Activated B cell treated with CpG ODN at 0.5 μM for 24 hours (primary cell): Measurements from ENCODE around the gene HSP90AA1. TPM values are rescaled to one million over a fixed set of nuclear protein-coding genes. Genes with fewer than 3 reads are reported as not detected.
"Not testable (repeated sequence)": the region's sequence is repeated elsewhere in the genome, so short reads cannot be mapped to it uniquely, and the experiment has no call there.

Experiments used
- ATAC-seq: fragments of 200-7000 bp; cut with Tn5 transposase; one replicate; pipeline ENCODE4 v1.10.0; 2021; ENCODE audit warnings: low read depth, mild to moderate bottlenecking, moderate library complexity
- CTCF ChIA-PET: fragments of 350-600 bp; sonication (Branson Sonifier 250); formaldehyde crosslinking; loops from one replicate; lab custom pipeline; 2021; ENCODE audit warnings: antibody characterized with exemption; lab: Charles Lee
- POLR2A ChIA-PET: fragments of 350-600 bp; sonication (Branson Sonifier 250); formaldehyde crosslinking; loops from one replicate; lab custom pipeline; 2021; ENCODE audit warnings: antibody characterized with exemption; lab: Charles Lee
- DNase-seq: peaks from one replicate; pipeline ENCODE4 v3.0.0; 2022
- H3K27ac Mint-ChIP-seq: one replicate; pipeline ENCODE4 v1.8.0; 2020; ENCODE audit warnings: mixed read lengths
- H3K27me3 Mint-ChIP-seq: one replicate; pipeline ENCODE4 v1.8.0; 2021; ENCODE audit warnings: mixed read lengths
- H3K36me3 Mint-ChIP-seq: one replicate; pipeline ENCODE4 v1.8.0; 2021; ENCODE audit warnings: low read depth, mixed read lengths
- H3K4me1 Mint-ChIP-seq: one replicate; pipeline ENCODE4 v1.8.0; 2021; ENCODE audit warnings: mixed read lengths
- H3K4me3 Mint-ChIP-seq: one replicate; pipeline ENCODE4 v1.8.0; 2020; ENCODE audit warnings: mild to moderate bottlenecking, mixed read lengths
- H3K9me3 Mint-ChIP-seq: one replicate; pipeline ENCODE4 v1.8.0; 2020; ENCODE audit warnings: mixed read lengths
- CTCF ChIP-seq: fragments of 200-600 bp; IDR thresholded peaks from one replicate; pipeline ENCODE4 v1.8.0; 2022; ENCODE audit warnings: antibody characterized with exemption, mild to moderate bottlenecking
- intact Hi-C: fragments of 100-400 bp; cut with micrococcal nuclease; formaldehyde crosslinking; loops from one replicate; pipeline ENCODE4 v1.15.1; 2024
- total RNA-seq: library from RNA; stranded (reverse); gene quantifications from 2 replicates; pipeline ENCODE4 v1.2.3, GENCODE V29; 2022

The HSP90AA1 gene
- total RNA-seq, 1 donor from 2014 or later, result 435 TPM

DNA sequence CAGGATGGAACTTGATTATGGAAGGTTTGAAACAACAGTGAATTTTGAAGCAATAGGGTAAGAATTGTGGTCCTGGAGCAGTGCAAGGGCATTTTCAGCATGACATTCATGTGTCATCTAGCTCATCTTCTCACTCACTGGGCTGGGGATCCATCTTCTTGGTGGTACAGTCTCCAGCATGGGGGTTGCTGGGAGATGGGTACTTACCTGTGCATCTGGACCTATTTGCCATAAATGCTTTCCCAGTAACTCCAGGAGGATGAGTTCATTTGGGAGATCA is 7.2 kb downstream of the HSP90AA1 start:
- ChIA-PET CTCF (no interaction called here), POLR2A (no interaction called here)

GRCh38 chr14:102078831-102079699 is 7.8 kb downstream of the HSP90AA1 start:
- TF ChIP-seq CTCF, result no peak
- ATAC-seq, result no peak
- intact Hi-C loops, result no loop called here
- Mint-ChIP-seq H3K36me3 (peaks cover 66% of the 10 kb centered on the region), H3K4me3 (no peak overlapping the region), H3K27ac (no peak overlapping the region), H3K4me1 (peaks cover 22% of the 10 kb centered on the region), H3K9me3 (no peaks in the 10 kb centered on the region), H3K27me3 (no peaks in the 10 kb centered on the region)
- DNase-seq, result no peak
- POLR2A ChIA-PET, result no interaction called here
- CTCF ChIA-PET, result interaction anchor here (1.0 kb wide), 1 partner anchor 9 kb away, joined by 3 read pairs; no protein-coding TSS in a partner anchor

More for the DNA sequence above, 7.2 kb downstream of the HSP90AA1 start:
- intact Hi-C loops, result no loop called here
- TF ChIP-seq CTCF, result no peak
- no peak overlapping the region for H3K4me3 Mint-ChIP-seq
- no peak overlapping the region for H3K27ac Mint-ChIP-seq
- ATAC-seq, result no peak
- H3K36me3 Mint-ChIP-seq, result peaks cover 72% of the 10 kb centered on the region
- H3K27me3 Mint-ChIP-seq, result no peaks in the 10 kb centered on the region
- peaks cover 27% of the 10 kb centered on the region for H3K4me1 Mint-ChIP-seq
- DNase-seq, result no peak
- H3K9me3 Mint-ChIP-seq, result no peaks in the 10 kb centered on the region

GRCh38 chr14:102078361-102078791 is 8.5 kb downstream of the HSP90AA1 start:
- peaks cover 15% of the 10 kb centered on the region for H3K4me1 Mint-ChIP-seq
- H3K4me3 Mint-ChIP-seq, H3K27ac Mint-ChIP-seq, H3K9me3 Mint-ChIP-seq, intact Hi-C loops, H3K27me3 Mint-ChIP-seq, POLR2A ChIA-PET, DNase-seq, ATAC-seq: not testable (repeated sequence)
- CTCF ChIA-PET, result interaction anchor here (1.0 kb wide), 1 partner anchor 10 kb away, joined by 3 read pairs; no protein-coding TSS in a partner anchor
- peaks cover 59% of the 10 kb centered on the region for H3K36me3 Mint-ChIP-seq

GRCh38 chr14:102077382-102077709 is 9.5 kb downstream of the HSP90AA1 start:
- no peaks in the 10 kb centered on the region for H3K27me3 Mint-ChIP-seq
- no peak for DNase-seq
- ChIA-PET CTCF (interaction anchor here (0.6 kb wide), 1 partner anchor 19 kb away, joined by 5 read pairs; no protein-coding TSS in a partner anchor), POLR2A (interaction anchor here (0.6 to 0.7 kb wide), 2 partner anchors 158 to 239 kb away, joined by 4 read pairs; no protein-coding TSS in a partner anchor)
- no peak overlapping the region for H3K27ac Mint-ChIP-seq
- ATAC-seq, result no peak
- H3K9me3 Mint-ChIP-seq, result no peaks in the 10 kb centered on the region
- H3K4me1 Mint-ChIP-seq, result peaks cover 6% of the 10 kb centered on the region
- intact Hi-C loops, result no loop called here
- H3K36me3 Mint-ChIP-seq, result peaks cover 49% of the 10 kb centered on the region
- H3K4me3 Mint-ChIP-seq, result no peak overlapping the region
- no peak for TF ChIP-seq CTCF

DNA sequence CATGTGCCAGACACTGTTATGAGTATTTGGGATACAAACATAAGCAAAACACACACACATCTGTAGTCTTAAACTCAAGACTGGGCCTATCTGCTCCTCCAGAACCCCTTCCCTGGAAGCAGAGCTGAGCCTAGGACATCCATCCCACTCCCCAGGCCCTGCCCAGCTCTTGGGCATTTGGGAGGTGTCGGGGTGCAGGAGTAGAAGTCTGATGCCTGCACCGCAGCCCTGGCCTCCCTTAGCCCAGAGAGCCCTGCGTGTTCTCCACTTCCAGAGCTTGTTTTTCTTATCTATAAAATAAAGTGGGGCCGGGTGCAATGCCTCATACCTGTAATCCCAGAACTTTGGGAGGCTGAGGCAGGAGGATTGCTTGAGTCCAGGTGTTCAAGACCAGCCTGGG is 11.7 kb downstream of the HSP90AA1 start:
- Mint-ChIP-seq H3K36me3 (peaks cover 27% of the 10 kb centered on the region), H3K4me3 (no peak overlapping the region), H3K27ac (no peak overlapping the region), H3K9me3 (no peaks in the 10 kb centered on the region), H3K27me3 (no peaks in the 10 kb centered on the region), H3K4me1 (no peaks in the 10 kb centered on the region)
- intact Hi-C loops, result no loop called here
- DNase-seq (no peak), ATAC-seq (no peak)
- TF ChIP-seq CTCF, result no peak
- CTCF ChIA-PET, result no interaction called here
- POLR2A ChIA-PET, result interaction anchor here (0.7 kb wide), 1 partner anchor 22 kb away, joined by 13 read pairs; no protein-coding TSS in a partner anchor
